Tibial artery (tissue), 4 donors: ENCODE data around the gene RAB40B.

Source experiments
- DNase-seq, 2 donors: peaks; one replicate each; pipeline ENCODE4 v3.0.0-alpha.2; 2019
- H3K27ac ChIP-seq, 2 donors: fragments of 200-600 bp; sonication (generic) in 1 of 2; 1 replicate in 1 of 2; 2 replicates in 1 of 2; pipeline ENCODE4 v1.5.1; 2018 to 2019; ENCODE audit warnings: mild to moderate bottlenecking in 1 of 2
- H3K27me3 ChIP-seq, 2 donors: fragments of 200-600 bp; sonication (generic) in 1 of 2; one replicate each; pipeline versions ENCODE4 v1.5.1 to v1.6.0; 2016 to 2019
- H3K36me3 ChIP-seq, 3 donors: fragments of 200-600 bp; sonication (generic) in 2 of 3; one replicate each; pipeline ENCODE4 v1.5.1; 2016 to 2019; ENCODE audit warnings: mild to moderate bottlenecking in 2 of 3
- H3K4me1 ChIP-seq, 4 donors: fragments of 200-600 bp; sonication (generic) in 2 of 4; 1 replicate in 3 of 4; 2 replicates in 1 of 4; pipeline ENCODE4 v1.5.1; 2016 to 2019
- H3K4me3 ChIP-seq, 2 donors: fragments of 200-600 bp; sonication (generic) in 1 of 2; 1 replicate in 1 of 2; 2 replicates in 1 of 2; pipeline ENCODE4 v1.5.1; 2018 to 2019; ENCODE audit warnings: mild to moderate bottlenecking in 2 of 2
- H3K9me3 ChIP-seq, 3 donors: fragments of 200-600 bp; sonication (generic) in 1 of 3; one replicate each; pipeline ENCODE4 v1.5.1; 2016 to 2019
- CTCF ChIP-seq, 2 experiments: fragments of 200-600 bp in 1 of 2; fragments of 450-650 bp in 1 of 2; IDR thresholded peaks; one replicate each; pipeline ENCODE4 v1.5.1; 2017 to 2019; ENCODE audit warnings: antibody characterized with exemption in 2 of 2, mild to moderate bottlenecking in 1 of 2, moderate library complexity in 1 of 2
- intact Hi-C: fragments of 100-400 bp; cut with DNase I; formaldehyde crosslinking; loops from one replicate; pipeline ENCODE4 v1.15.0; 2023; ENCODE audit warnings: low total_unique reads

Gene RAB40B

GRCh38 chr17:82663381-82664275 lies 34.9 kb downstream of the RAB40B start:
- TF ChIP-seq CTCF (IDR thresholded peaks at IDR 0.05), result no peak
- Histone ChIP-seq H3K36me3 (peaks cover 8 to 75% (median 24%) of the 10 kb centered on the region in 3 donors), H3K4me1 (peaks cover 0 to 5% (median 2%) of the 10 kb centered on the region in 4 donors), H3K9me3 (no peaks in the 10 kb centered on the region), H3K4me3 (no peak overlapping the region), H3K27ac (no peak overlapping the region), H3K27me3 (no peaks in the 10 kb centered on the region)
- DNase-seq, result peak in 1 of 2 donors; percentile 14
- intact Hi-C loops, result no loop called here

- no peak for TF ChIP-seq CTCF (IDR thresholded peaks at IDR 0.05)
- peak in 1 of 2 donors; percentile 6 for DNase-seq
- Histone ChIP-seq H3K27ac (no peak overlapping the region), H3K27me3 (no peaks in the 10 kb centered on the region), H3K4me3 (no peak overlapping the region), H3K9me3 (no peaks in the 10 kb centered on the region), H3K36me3 (peaks cover 11 to 80% (median 32%) of the 10 kb centered on the region in 3 donors), H3K4me1 (no peaks in the 10 kb centered on the region)
- intact Hi-C loops, result no loop called here
Measured at GRCh38 chr17:82662711-82663261, 35.7 kb downstream of the RAB40B start.

GRCh38 chr17:82661717-82662683 lies 36.5 kb downstream of the RAB40B start:
- Histone ChIP-seq H3K27me3 (no peaks in the 10 kb centered on the region), H3K36me3 (peaks cover 11 to 76% (median 40%) of the 10 kb centered on the region in 3 donors), H3K27ac (no peak overlapping the region), H3K9me3 (no peaks in the 10 kb centered on the region), H3K4me1 (no peaks in the 10 kb centered on the region), H3K4me3 (no peak overlapping the region)
- no peak for TF ChIP-seq CTCF (IDR thresholded peaks at IDR 0.05)
- intact Hi-C loops, result no loop called here
- peak in 1 of 2 donors; percentile 2 for DNase-seq

- Histone ChIP-seq H3K36me3 (peaks cover 11 to 92% (median 50%) of the 10 kb centered on the region in 3 donors), H3K27me3 (no peaks in the 10 kb centered on the region), H3K9me3 (no peaks in the 10 kb centered on the region), H3K4me1 (no peaks in the 10 kb centered on the region), H3K27ac (no peak overlapping the region), H3K4me3 (no peak overlapping the region)
- intact Hi-C loops, result no loop called here
- peak in 1 of 2 donors; percentile 38 for DNase-seq
- TF ChIP-seq CTCF (IDR thresholded peaks at IDR 0.05), result no peak
Measured at GRCh38 chr17:82659886-82660285, 38.6 kb downstream of the RAB40B start.

GRCh38 chr17:82658796-82659452 lies 39.6 kb downstream of the RAB40B start:
- peak; percentile 4 to 60 for DNase-seq
- H3K36me3 ChIP-seq, result peaks cover 11 to 84% (median 50%) of the 10 kb centered on the region in 3 donors
- TF ChIP-seq CTCF (IDR thresholded peaks at IDR 0.05), result no peak
- H3K4me3 ChIP-seq, result no peak overlapping the region
- no peaks in the 10 kb centered on the region for H3K4me1 ChIP-seq
- intact Hi-C loops, result no loop called here
- H3K9me3 ChIP-seq, result no peaks in the 10 kb centered on the region
- H3K27ac ChIP-seq, result no peak overlapping the region
- H3K27me3 ChIP-seq, result no peaks in the 10 kb centered on the region
